Measurements from ENCODE around the gene LRRC49.
"Not testable (repeated sequence)": the region's sequence is repeated elsewhere in the genome, so short reads cannot be mapped to it uniquely, and the experiment has no call there.

LRRC49 gene

DNA sequence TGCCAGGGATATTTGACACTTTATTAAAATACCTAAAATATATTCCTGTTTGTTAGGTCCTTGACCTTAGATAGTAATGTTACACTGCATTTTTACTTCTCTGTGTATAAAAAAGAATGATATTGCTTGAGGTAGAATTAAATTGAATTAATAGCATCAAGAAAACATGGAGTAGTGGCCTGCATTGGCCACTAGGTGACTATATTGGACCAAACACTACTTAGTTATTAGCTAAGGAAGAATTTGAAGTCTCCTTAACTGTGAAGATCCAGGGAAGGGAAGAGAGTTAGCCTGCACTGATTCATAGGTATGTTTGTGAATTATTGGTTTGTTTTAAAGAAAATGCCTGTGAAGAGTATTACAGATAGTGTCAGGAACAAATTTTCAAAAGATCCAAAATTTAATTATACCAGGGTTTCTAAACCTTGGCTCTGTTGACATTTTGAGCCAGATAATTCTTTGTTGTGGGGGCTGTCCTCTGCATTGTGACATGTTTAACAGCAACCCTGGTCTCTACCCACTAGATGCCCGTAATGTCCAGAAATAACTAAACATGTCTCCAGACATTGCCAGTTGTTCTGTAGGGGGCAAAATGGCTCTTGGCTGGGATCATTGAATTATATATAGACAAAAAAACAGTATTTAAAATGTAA lies 119.0 kb downstream of the LRRC49 start:
- ChIA-PET POLR2A (no interaction called here), CTCF (interaction anchor here (0.6 to 1.1 kb wide), 4 partner anchors 73 to 429 kb away, joined by 3 to 4 read pairs (median 3); no protein-coding TSS in a partner anchor)
- TF ChIP-seq ELF4 (IDR thresholded peaks at IDR 0.05): no peak
- TF ChIP-seq TARDBP (IDR thresholded peaks at IDR 0.05): no peak
- no peak for TF ChIP-seq ARNT (IDR thresholded peaks at IDR 0.05)
- TF ChIP-seq NFRKB (IDR thresholded peaks at IDR 0.05): no peak
- TF ChIP-seq FOXM1 (IDR thresholded peaks at IDR 0.05; ENCODE audit: borderline replicate concordance): no peak
- no peak for TF ChIP-seq ZNF384 (IDR thresholded peaks at IDR 0.05)
- TF ChIP-seq SUZ12 (IDR thresholded peaks at IDR 0.05): no peak
- TF ChIP-seq FOXA1 (IDR thresholded peaks at IDR 0.05): no peak
- no peak for TF ChIP-seq PKNOX1 (IDR thresholded peaks at IDR 0.05)
- TF ChIP-seq L3MBTL2 (conservative IDR thresholded peaks at IDR 0.05): no peak
- DNase-seq (ENCODE audit: extremely low spot score): peak; percentile 30

GRCh38 chr15:71013446-71013845 lies 120.8 kb downstream of the LRRC49 start:
- ChIA-PET CTCF (no interaction called here), POLR2A (no interaction called here)
- DNase-seq (ENCODE audit: extremely low spot score): no peak
- TF ChIP-seq SUZ12 (IDR thresholded peaks at IDR 0.05) (no peak), CTBP1 (IDR thresholded peaks at IDR 0.05; ENCODE audit: borderline replicate concordance) (no peak), FOXA1 (IDR thresholded peaks at IDR 0.05) (no peak), LEF1 (IDR thresholded peaks at IDR 0.05; ENCODE audit: borderline replicate concordance) (no peak), PKNOX1 (IDR thresholded peaks at IDR 0.05) (no peak), TARDBP (IDR thresholded peaks at IDR 0.05) (no peak), NFRKB (IDR thresholded peaks at IDR 0.05) (no peak), SP1 (IDR thresholded peaks at IDR 0.05) (no peak), ZNF384 (IDR thresholded peaks at IDR 0.05) (no peak), FOXM1 (IDR thresholded peaks at IDR 0.05; ENCODE audit: borderline replicate concordance) (no peak), HDGF (IDR thresholded peaks at IDR 0.05; ENCODE audit: borderline replicate concordance) (no peak), L3MBTL2 (conservative IDR thresholded peaks at IDR 0.05) (no peak), BHLHE40 (IDR thresholded peaks at IDR 0.05; ENCODE audit: borderline replicate concordance) (no peak), ARNT (IDR thresholded peaks at IDR 0.05) (no peak), FOXK2 (IDR thresholded peaks at IDR 0.05) (no peak), ELF4 (IDR thresholded peaks at IDR 0.05) (no peak)

DNA sequence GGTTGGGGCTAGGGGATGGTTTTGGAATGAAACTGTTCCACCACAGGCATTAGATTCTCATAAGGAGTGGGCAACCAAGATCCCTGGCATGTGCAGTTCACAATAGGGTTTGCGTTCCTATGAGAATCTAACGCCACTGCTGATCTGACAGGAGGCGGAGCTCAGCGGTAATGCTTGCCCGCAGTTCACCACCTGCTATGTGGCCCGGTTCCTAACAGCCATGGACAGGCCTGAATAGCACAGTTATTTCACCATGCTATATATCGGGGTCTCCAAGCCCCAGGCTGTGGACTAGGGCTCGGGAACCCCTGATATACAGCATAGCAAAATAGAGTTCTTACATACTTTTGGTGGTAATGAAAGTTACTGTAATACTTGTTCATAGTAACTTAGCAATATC lies 122.7 kb downstream of the LRRC49 start:
- POLR2A ChIA-PET: no interaction called here
- TF ChIP-seq CTBP1 (IDR thresholded peaks at IDR 0.05; ENCODE audit: borderline replicate concordance): no peak
- TF ChIP-seq SP1 (IDR thresholded peaks at IDR 0.05): no peak
- no peak for TF ChIP-seq L3MBTL2 (conservative IDR thresholded peaks at IDR 0.05)
- no peak for TF ChIP-seq BHLHE40 (IDR thresholded peaks at IDR 0.05; ENCODE audit: borderline replicate concordance)
- no peak for TF ChIP-seq HDGF (IDR thresholded peaks at IDR 0.05; ENCODE audit: borderline replicate concordance)
- TF ChIP-seq ZNF384 (IDR thresholded peaks at IDR 0.05): no peak
- TF ChIP-seq PKNOX1 (IDR thresholded peaks at IDR 0.05): no peak
- no peak for DNase-seq (ENCODE audit: extremely low spot score)
- CTCF ChIA-PET: no interaction called here

GRCh38 chr15:71031232-71031631 lies 138.6 kb downstream of the LRRC49 start:
- CTCF ChIA-PET; POLR2A ChIA-PET; DNase-seq (ENCODE audit: extremely low spot score): not testable (repeated sequence)

DNA sequence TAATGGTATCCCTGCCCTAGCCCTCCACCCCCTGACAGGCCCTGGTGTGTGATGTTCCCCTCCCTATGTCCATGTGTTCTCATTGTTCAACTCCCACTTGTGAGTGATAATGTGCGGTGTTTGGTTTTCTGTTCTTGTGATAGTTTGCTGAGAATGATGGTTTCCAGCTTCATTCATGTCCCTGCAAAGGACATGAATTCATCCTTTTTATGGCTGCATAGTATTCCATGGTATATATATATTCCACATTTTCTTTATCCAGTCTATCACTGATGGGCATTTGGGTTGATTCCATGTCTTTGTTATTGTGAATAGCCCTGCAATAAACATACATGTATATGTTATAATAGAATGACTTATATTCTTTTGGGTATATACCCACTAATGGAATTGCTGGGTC lies 142.9 kb downstream of the LRRC49 start:
- CTCF ChIA-PET: not testable (repeated sequence)

GRCh38 chr15:71042356-71042922 lies 149.8 kb downstream of the LRRC49 start:
- no peak for TF ChIP-seq SUZ12 (IDR thresholded peaks at IDR 0.05)
- TF ChIP-seq SP1 (IDR thresholded peaks at IDR 0.05): no peak
- no peak for DNase-seq (ENCODE audit: extremely low spot score)
- CTCF ChIA-PET: no interaction called here
- POLR2A ChIA-PET: no interaction called here

More for the DNA sequence above, 142.9 kb downstream of the LRRC49 start:
- POLR2A ChIA-PET; DNase-seq (ENCODE audit: extremely low spot score): not testable (repeated sequence)

DNA sequence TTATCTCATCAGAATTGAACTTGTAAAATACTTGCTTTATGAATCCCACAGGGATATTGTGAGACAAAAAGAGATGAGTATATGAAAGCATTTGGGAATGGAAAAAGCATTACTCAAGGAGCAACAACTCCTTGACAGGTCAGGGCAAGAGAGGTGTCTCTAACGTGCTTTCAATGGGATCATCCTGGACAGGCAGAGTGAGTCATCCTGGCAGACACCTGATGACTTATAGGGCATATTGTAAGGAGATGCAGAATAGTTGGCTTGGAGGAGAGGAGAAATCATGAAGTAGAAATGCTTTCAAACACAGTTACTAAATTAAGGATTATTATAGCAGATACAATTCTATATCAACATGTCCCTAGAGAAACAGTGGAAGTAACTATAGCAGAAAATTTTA lies 150.7 kb downstream of the LRRC49 start:
- no peak for DNase-seq (ENCODE audit: extremely low spot score)
- TF ChIP-seq ELF4 (IDR thresholded peaks at IDR 0.05): no peak
- no peak for TF ChIP-seq CTBP1 (IDR thresholded peaks at IDR 0.05; ENCODE audit: borderline replicate concordance)
- no peak for TF ChIP-seq FOXK2 (IDR thresholded peaks at IDR 0.05)
- no peak for TF ChIP-seq BHLHE40 (IDR thresholded peaks at IDR 0.05; ENCODE audit: borderline replicate concordance)
- TF ChIP-seq HDGF (IDR thresholded peaks at IDR 0.05; ENCODE audit: borderline replicate concordance): no peak
- no peak for TF ChIP-seq SUZ12 (IDR thresholded peaks at IDR 0.05)
- TF ChIP-seq FOXM1 (IDR thresholded peaks at IDR 0.05; ENCODE audit: borderline replicate concordance): no peak
- no peak for TF ChIP-seq TARDBP (IDR thresholded peaks at IDR 0.05)
- TF ChIP-seq PKNOX1 (IDR thresholded peaks at IDR 0.05): no peak
- no peak for TF ChIP-seq LEF1 (IDR thresholded peaks at IDR 0.05; ENCODE audit: borderline replicate concordance)
- TF ChIP-seq FOXA1 (IDR thresholded peaks at IDR 0.05): no peak
- TF ChIP-seq ARNT (IDR thresholded peaks at IDR 0.05): no peak
- no peak for TF ChIP-seq ZNF384 (IDR thresholded peaks at IDR 0.05)
- POLR2A ChIA-PET: no interaction called here
- CTCF ChIA-PET: no interaction called here
